Thymus (tissue), 14 donors: ENCODE measurements around the gene SCP2D1. TPM values are rescaled to one million over a fixed set of nuclear protein-coding genes. Genes with fewer than 3 reads are reported as not detected.

Experiments used
- DNase-seq, 9 donors: peaks; one replicate each; pipeline ENCODE4 v3.0.0-alpha.2; 2013; ENCODE audit warnings: low spot score in 9 of 9, low read depth in 6 of 9, missing footprints in 1 of 9
- H3K27ac ChIP-seq, 2 donors: one replicate each; pipeline ENCODE4 v1.5.1; 2013; ENCODE audit warnings: control low read depth in 1 of 2, low read depth in 1 of 2, low read length in 1 of 2, mild to moderate bottlenecking in 1 of 2, moderate library complexity in 1 of 2
- H3K27me3 ChIP-seq, 2 donors: one replicate each; pipeline ENCODE4 v1.5.1; 2013; ENCODE audit warnings: low read length in 1 of 2; ENCODE audit not compliant: control insufficient read depth in 2 of 2, insufficient read depth in 1 of 2
- H3K36me3 ChIP-seq, 2 donors: one replicate each; pipeline ENCODE4 v1.5.1; 2013; ENCODE audit warnings: low read length in 1 of 2, mild to moderate bottlenecking in 1 of 2, moderate library complexity in 1 of 2; ENCODE audit not compliant: control insufficient read depth in 2 of 2, insufficient read depth in 2 of 2
- H3K4me1 ChIP-seq, 2 donors: one replicate each; pipeline ENCODE4 v1.5.1; 2013; ENCODE audit warnings: low read length in 2 of 2; ENCODE audit not compliant: control insufficient read depth in 2 of 2, insufficient read depth in 2 of 2
- H3K4me3 ChIP-seq, 2 donors: one replicate each; pipeline ENCODE4 v1.5.1; 2013; ENCODE audit warnings: low read length in 2 of 2, control low read depth in 1 of 2, mild to moderate bottlenecking in 1 of 2
- H3K9me3 ChIP-seq, 2 donors: one replicate each; pipeline ENCODE4 v1.5.1; 2013; ENCODE audit warnings: low read length in 1 of 2, mild to moderate bottlenecking in 1 of 2; ENCODE audit not compliant: control insufficient read depth in 2 of 2, insufficient read depth in 1 of 2
- WGBS: extraction: QIAGEN DNeasy Blood & Tissue Kit; methylation state at CpG from one replicate; pipeline ENCODE4 v1.1.7; 2013; 5-methylcytosine and 5-hydroxymethylcytosine counted together
- long read RNA-seq, 10 donors: transcript quantifications; one replicate each; lab custom pipeline, GENCODE V29; 2026
- polyA plus RNA-seq: library from polyadenylated mRNA; stranded (reverse); fragments of 200-250 nt; gene quantifications from one replicate; pipeline ENCODE4 v1.2.3, GENCODE V29; 2013
- total RNA-seq: library from RNA; stranded (reverse); fragments of 120-200 nt; gene quantifications from one replicate; pipeline ENCODE4 v1.2.4, GENCODE V29; 2013
- donor health status: healthy.

SCP2D1 gene
- not detected for total RNA-seq
- not detected for polyA plus RNA-seq
- long read RNA-seq, donor 1 = 0 reads
- long read RNA-seq, donor 2 = 0 reads
- long read RNA-seq, donor 3 = 0 reads
- long read RNA-seq, donor 4 = 0 reads
- long read RNA-seq, donor 5 = 0 reads
- long read RNA-seq, donor 6 = 0 reads
- long read RNA-seq, donor 7 = 0 reads
- long read RNA-seq, donor 8 = 0 reads
- long read RNA-seq, donor 9 = 0 reads
- long read RNA-seq, donor 10 = 0 reads

DNA sequence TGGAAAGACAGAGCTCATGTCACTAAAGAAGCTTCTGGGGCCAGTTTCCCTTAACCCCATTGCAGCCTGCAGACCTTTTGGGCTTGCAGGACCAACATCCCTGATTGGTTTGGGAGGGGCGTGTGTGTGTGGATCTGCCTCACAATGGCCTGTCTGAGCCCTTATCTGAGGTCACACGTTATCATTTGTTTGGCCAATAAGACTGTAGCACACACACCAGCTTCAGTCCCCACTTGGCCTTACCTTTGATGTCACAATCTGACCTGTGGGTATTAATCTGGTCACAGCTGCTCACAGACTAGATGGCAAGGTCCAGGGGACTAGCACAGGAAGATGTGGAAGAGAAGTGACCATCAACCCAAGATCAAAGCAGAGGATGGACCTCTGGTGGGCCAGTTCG, at the start of gene SCP2D1:
Gene SCP2D1, plus strand, starts transcription at position 301 of the 400 bp plus-strand sequence. Its CDS starts 33 bp downstream, at position 334.
- Histone ChIP-seq H3K36me3 (no peaks in the 10 kb centered on the region), H3K27me3 (no peaks in the 10 kb centered on the region), H3K9me3 (no peaks in the 10 kb centered on the region), H3K4me1 (no peaks in the 10 kb centered on the region), H3K4me3 (no peak within 1 kb of the TSS), H3K27ac (no peak within 1 kb of the TSS)
- DNase-seq = no peak
- WGBS = 84% methylated on average over 3 of the region's 3 CpGs

DNA sequence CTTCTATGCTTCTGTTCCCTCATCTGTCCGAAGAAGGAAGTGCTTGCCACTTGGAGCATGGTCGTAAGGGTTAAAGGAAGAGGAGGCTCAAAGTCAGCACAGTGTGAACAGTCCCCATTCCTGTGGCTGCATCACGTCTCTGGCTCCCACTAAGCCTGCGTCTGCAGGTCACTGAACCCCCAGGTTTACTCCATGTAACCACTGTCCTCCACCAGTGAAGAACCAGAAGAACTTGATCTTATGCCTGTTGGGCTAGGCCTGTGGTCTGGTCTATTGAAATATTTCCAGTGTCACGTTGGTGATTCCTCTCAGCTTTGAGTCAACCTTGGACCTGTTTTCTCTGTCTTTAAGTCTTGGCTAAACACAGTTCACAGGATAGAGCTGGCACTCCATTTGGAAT, 45.9 kb upstream of the SCP2D1 start:
- H3K36me3 ChIP-seq = no peaks in the 10 kb centered on the region
- no peak for DNase-seq
- no peak overlapping the region for H3K4me3 ChIP-seq
- no peak overlapping the region for H3K27ac ChIP-seq
- H3K9me3 ChIP-seq = no peaks in the 10 kb centered on the region
- H3K4me1 ChIP-seq = no peaks in the 10 kb centered on the region
- no peaks in the 10 kb centered on the region for H3K27me3 ChIP-seq
- 74% methylated on average over 5 of the region's 5 CpGs for WGBS

DNA sequence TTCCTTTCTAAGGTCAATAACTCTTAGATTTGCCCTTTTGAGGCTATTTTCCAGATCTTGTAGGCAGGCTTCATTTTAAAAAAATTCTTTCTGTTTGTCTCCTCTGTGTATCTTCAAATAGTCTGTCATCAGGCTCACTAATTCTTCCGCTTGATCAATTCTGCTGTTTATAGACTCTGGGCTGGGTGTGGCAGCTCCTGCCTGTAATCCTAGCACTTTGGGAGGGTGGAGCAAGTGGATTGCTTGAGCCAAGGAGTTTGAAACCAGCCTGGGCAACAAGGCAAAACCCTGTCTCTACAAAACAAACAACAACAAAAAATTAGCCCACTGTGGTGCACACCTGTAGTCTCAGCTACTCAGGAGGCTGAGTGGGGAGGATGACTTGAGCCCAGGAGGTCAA, 40.0 kb upstream of the SCP2D1 start:
- H3K4me3 ChIP-seq = no peak overlapping the region
- H3K36me3 ChIP-seq = no peaks in the 10 kb centered on the region
- no peaks in the 10 kb centered on the region for H3K4me1 ChIP-seq
- H3K27me3 ChIP-seq = no peaks in the 10 kb centered on the region
- DNase-seq = no peak
- no peaks in the 10 kb centered on the region for H3K9me3 ChIP-seq
- no peak overlapping the region for H3K27ac ChIP-seq
- WGBS = 97% methylated on average over 1 of the region's 1 CpG

DNA sequence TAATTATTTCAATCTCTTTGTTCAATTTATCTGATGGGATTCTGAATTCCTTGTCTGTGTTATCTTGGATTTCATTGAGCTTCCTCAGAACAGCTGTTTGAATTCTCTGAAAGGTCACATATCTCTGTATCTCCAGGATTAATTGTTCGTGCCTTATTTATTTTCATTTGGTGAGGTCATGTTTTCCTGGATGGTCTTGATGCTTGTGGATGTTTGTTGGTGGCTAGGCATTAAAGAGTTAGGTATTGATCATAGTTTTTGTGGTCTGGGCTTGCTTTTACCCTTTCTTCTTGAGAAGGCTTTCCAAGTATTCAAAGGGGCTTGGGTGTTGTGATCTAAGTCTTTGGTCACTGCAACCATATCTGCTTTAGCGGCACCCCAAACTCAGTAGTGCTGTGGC, 39.4 kb upstream of the SCP2D1 start:
- H3K27ac ChIP-seq = no peak overlapping the region
- H3K4me3 ChIP-seq = no peak overlapping the region
- H3K9me3 ChIP-seq = no peaks in the 10 kb centered on the region
- no peaks in the 10 kb centered on the region for H3K4me1 ChIP-seq
- no peaks in the 10 kb centered on the region for H3K27me3 ChIP-seq
- no peak for DNase-seq
- H3K36me3 ChIP-seq = no peaks in the 10 kb centered on the region
- WGBS = 93% methylated on average over 2 of the region's 2 CpGs

DNA sequence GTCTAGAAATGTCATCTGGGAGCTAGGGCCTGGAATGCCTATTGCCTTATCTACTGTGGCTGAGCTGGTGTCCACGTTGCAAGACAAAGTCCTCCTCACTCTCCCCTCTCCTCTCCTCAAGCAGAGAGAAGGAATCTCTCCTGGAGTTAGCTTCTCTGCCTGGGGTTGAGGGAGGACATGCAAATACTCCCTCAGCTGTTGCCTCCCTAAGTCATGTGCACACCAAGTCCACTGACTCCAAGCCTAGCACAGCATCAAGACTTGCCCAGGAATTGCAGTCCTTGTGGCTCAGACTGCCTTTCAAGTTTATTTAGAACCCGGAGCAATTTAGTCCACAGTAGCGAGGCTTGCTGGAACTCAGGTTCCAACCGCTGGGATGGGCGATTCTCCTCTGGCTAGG, 38.0 kb upstream of the SCP2D1 start:
- no peaks in the 10 kb centered on the region for H3K4me1 ChIP-seq
- H3K9me3 ChIP-seq = no peaks in the 10 kb centered on the region
- no peak overlapping the region for H3K4me3 ChIP-seq
- 94% methylated on average over 5 of the region's 5 CpGs for WGBS
- H3K27ac ChIP-seq = no peak overlapping the region
- H3K36me3 ChIP-seq = no peaks in the 10 kb centered on the region
- DNase-seq = no peak
- no peaks in the 10 kb centered on the region for H3K27me3 ChIP-seq

DNA sequence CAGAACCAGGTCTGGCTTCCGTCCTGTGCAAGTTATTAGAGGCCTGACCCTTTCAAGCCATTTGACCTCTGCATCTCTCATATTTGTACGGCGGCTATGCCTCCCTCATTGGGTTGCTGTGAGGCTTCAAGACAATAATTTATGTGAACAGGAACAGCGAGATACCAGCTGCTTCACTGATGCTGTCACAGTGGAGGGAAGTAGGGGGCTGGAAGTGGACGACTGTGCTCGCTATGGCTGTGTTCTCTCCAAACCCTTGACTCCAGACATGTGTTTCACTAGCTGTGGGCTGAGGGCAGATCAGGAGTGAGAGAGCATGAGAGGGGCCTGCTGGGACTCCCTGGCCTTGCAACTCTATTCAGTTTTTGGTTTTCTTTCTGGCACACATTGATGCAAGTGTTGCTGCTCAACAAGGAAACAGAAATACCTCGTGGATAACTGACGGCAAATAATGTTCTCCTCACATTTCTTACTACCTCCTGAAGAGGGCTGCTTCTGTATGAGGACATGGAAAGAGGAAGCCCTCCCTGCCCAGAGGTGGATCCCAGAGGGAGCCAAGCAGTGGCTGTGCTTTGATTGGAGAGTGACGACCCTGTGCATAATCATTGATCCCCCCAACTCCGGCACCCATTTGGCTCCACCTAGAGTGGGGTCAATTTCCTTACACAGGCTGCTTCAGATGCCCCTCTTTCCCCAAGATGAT, 34.7 kb upstream of the SCP2D1 start:
- no peak overlapping the region for H3K27ac ChIP-seq
- no peaks in the 10 kb centered on the region for H3K27me3 ChIP-seq
- H3K4me1 ChIP-seq = no peaks in the 10 kb centered on the region
- no peaks in the 10 kb centered on the region for H3K36me3 ChIP-seq
- whole genome bisulfite sequencing = 86% methylated on average over 10 of the region's 10 CpGs
- no peaks in the 10 kb centered on the region for H3K9me3 ChIP-seq
- no peak overlapping the region for H3K4me3 ChIP-seq
- no peak for DNase-seq

DNA sequence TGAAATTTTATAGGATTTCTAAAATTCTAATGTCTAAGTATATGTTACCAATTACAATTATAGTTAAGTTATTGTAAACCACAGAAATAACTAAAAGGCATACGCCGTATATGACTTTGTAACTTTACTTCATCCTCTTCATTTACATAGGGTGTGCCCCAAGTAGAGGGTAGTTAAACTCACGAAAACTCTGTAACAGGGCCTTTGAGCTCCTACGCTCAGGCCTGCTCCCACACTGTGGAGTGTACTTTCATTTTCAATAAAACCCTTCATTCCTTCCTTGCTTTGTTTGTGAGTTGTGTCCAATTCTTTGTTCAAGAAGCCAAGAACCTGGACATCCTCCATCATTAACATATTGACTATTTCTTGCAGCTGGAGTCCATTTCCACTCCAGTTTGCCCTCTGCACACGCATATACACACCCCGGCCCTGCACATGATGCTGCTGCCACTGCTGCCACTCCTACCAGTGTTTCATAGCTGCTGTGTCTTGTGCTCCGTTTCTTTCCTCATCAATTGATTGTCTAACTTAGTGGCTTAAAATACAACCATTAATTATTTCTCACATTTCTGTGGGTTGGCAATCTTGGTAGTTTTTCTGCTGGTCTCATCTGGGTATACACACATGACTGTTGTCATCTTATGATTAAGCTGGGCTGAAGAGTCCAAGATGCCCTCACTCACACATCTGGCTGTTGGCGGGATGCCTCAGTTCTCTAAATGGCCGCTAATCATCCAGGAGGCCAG, 33.0 kb upstream of the SCP2D1 start:
- WGBS = 91% methylated on average over 9 of the region's 9 CpGs
- H3K36me3 ChIP-seq = no peaks in the 10 kb centered on the region
- H3K27ac ChIP-seq = no peak overlapping the region
- no peaks in the 10 kb centered on the region for H3K4me1 ChIP-seq
- H3K27me3 ChIP-seq = no peaks in the 10 kb centered on the region
- no peak overlapping the region for H3K4me3 ChIP-seq
- no peaks in the 10 kb centered on the region for H3K9me3 ChIP-seq
- DNase-seq = no peak

DNA sequence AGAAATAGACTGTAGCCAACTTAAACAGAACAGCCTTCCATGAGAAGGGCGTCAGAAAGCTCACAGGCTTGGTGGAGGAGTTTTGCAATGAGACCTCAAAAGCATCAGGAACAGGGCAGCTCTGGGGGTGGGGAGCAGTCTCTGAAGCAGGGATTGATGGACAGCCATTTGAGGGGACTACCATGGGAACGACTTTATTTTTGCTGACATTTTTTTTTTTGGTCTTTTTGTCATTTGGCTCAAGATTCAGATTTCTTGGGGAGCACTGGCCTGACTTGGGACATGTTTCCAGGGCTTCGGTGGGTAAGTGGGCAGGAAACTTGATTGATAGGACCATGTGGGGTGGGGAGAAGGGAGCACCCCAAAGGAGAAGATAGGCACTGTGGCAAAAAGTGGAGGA, 32.1 kb upstream of the SCP2D1 start:
- Histone ChIP-seq H3K36me3 (no peaks in the 10 kb centered on the region), H3K4me1 (no peaks in the 10 kb centered on the region), H3K27me3 (no peaks in the 10 kb centered on the region), H3K9me3 (no peaks in the 10 kb centered on the region), H3K27ac (no peak overlapping the region), H3K4me3 (no peak overlapping the region)
- DNase-seq = no peak
- WGBS = 91% methylated on average over 3 of the region's 3 CpGs

DNA sequence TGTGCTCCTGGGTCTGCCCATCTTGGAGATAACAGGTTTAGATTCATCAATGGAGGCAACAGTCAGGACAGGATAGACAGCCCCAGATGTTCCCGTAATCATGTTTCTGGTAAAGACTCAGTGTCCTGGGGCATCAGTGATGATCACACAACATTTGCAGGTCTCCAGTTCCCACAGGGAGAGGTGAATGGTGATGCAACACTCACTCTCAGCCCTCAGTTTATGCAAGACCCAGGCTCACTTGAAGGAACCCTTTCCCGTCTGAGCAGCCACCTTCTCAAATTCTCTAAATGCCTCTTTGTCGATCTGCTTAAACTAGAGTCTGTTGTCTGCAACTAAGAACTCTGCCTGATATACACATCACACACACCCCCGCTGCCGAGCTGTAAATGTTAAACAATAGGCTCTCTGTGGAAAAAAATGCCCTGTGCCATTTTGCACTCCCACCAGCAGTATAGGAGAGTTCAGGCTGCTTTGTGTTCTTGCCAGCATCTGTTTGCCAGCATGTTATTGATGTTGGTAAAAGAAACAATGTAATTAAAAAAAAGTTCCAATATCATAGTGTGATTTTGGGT, 30.1 kb upstream of the SCP2D1 start:
- Histone ChIP-seq H3K27ac (no peak overlapping the region), H3K27me3 (no peaks in the 10 kb centered on the region), H3K9me3 (no peaks in the 10 kb centered on the region), H3K36me3 (no peaks in the 10 kb centered on the region), H3K4me1 (no peaks in the 10 kb centered on the region), H3K4me3 (no peak overlapping the region)
- no peak for DNase-seq
- 96% methylated on average over 5 of the region's 5 CpGs for WGBS
